C4-2B (cell line): ENCODE data around the gene ROS1.
A peak's percentile ranks its signal among the peaks of the same experiment; 100 is the strongest.

Experiments
- CTCF ChIP-seq: fragments of 450-650 bp; conservative IDR thresholded peaks from 2 replicates; pipeline ENCODE4 v1.5.1; 2017; ENCODE audit warnings: mild to moderate bottlenecking
- ZFX ChIP-seq: fragments of 450-650 bp; IDR thresholded peaks from 2 replicates; pipeline ENCODE4 v1.6.1; 2017

- TF ChIP-seq CTCF (peak; percentile 60), ZFX (no peak)
These were observed 144.8 kb downstream of the ROS1 start for GRCh38 chr6:117280922-117281321.
